Parathyroid adenoma (tissue), 2 donors: ENCODE measurements around the gene TOX3.

ENCODE experiments used
- H2AFZ ChIP-seq: fragments of 300-600 bp; sonication (generic); one replicate; pipeline ENCODE4 v1.7.0; 2017; ENCODE audit warnings: antibody characterized with exemption, mild to moderate bottlenecking
- H3K27ac ChIP-seq: fragments of 300-600 bp; sonication (generic); one replicate; pipeline ENCODE4 v1.7.0; 2017
- H3K27me3 ChIP-seq: fragments of 300-600 bp; sonication (generic); one replicate; pipeline ENCODE4 v1.7.0; 2017; ENCODE audit warnings: low read length; ENCODE audit not compliant: control insufficient read depth, insufficient read depth
- H3K36me3 ChIP-seq: fragments of 300-600 bp; sonication (generic); one replicate; pipeline ENCODE4 v1.7.0; 2017; ENCODE audit warnings: low read length; ENCODE audit not compliant: control insufficient read depth, insufficient read depth
- H3K4me1 ChIP-seq: fragments of 300-600 bp; sonication (generic); one replicate; pipeline ENCODE4 v1.7.0; 2017; ENCODE audit warnings: control low read depth
- H3K4me2 ChIP-seq: fragments of 300-600 bp; sonication (generic); one replicate; pipeline ENCODE4 v1.7.0; 2017; ENCODE audit warnings: low read length
- H3K4me3 ChIP-seq: fragments of 300-600 bp; sonication (generic); one replicate; pipeline ENCODE4 v1.7.0; 2017; ENCODE audit warnings: low read depth, low read length
- H3K79me2 ChIP-seq: fragments of 300-600 bp; sonication (generic); one replicate; pipeline ENCODE4 v1.7.0; 2017; ENCODE audit warnings: control low read depth
- H3K9ac ChIP-seq: fragments of 300-600 bp; sonication (generic); one replicate; pipeline ENCODE4 v1.7.0; 2017; ENCODE audit warnings: mild to moderate bottlenecking
- H3K9me3 ChIP-seq: fragments of 300-600 bp; sonication (generic); one replicate; pipeline ENCODE4 v1.7.0; 2017; ENCODE audit warnings: low read length; ENCODE audit not compliant: control insufficient read depth
- CTCF ChIP-seq: fragments of 300-600 bp; sonication (generic); IDR thresholded peaks from one replicate; pipeline ENCODE4 v1.7.0; 2017; ENCODE audit warnings: antibody characterized with exemption, mild to moderate bottlenecking
- donor health status: primary hyperparathyroidism.

Gene TOX3

GRCh38 chr16:52572656-52573055 lies 25.7 kb upstream of the TOX3 start:
- no peak overlapping the region for H2AFZ ChIP-seq
- no peak overlapping the region for H3K4me3 ChIP-seq
- H3K79me2 ChIP-seq: no peaks in the 10 kb centered on the region
- no peaks in the 10 kb centered on the region for H3K27me3 ChIP-seq
- no peaks in the 10 kb centered on the region for H3K9me3 ChIP-seq
- H3K4me1 ChIP-seq: no peaks in the 10 kb centered on the region
- H3K27ac ChIP-seq: no peak overlapping the region
- no peak for TF ChIP-seq CTCF
- no peaks in the 10 kb centered on the region for H3K36me3 ChIP-seq
- no peak overlapping the region for H3K4me2 ChIP-seq
- H3K9ac ChIP-seq: no peak overlapping the region

DNA sequence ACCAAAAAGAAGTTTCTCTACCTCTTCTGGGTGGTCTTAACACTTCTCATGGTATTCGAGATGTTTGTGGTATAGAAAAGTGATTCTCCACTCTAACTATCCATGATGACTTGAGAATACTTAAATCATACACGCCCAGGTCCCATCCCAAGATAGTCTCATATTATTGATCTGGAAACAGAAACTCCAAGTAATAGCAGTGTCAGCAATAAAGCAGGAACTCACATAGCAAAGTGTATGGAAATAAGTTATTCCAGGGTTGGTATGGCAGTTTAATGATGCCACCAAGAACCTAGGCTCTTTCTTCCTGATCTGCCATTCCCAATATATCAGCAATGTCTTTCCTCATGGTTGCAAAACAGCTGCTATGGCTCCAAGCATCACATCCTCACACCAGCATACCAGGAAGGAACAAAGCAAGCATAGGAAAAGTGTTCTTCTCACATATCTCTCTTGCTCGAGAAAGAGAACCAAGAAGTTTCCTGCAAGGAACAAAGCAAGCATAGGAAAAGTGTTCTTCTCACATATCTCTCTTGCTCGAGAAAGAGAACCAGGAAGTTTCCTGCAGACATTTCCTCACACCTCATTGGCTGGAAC lies 23.6 kb upstream of the TOX3 start:
- no peaks in the 10 kb centered on the region for H3K27me3 ChIP-seq
- peaks cover 2% of the 10 kb centered on the region for H3K36me3 ChIP-seq
- no peak overlapping the region for H3K9ac ChIP-seq
- no peak for TF ChIP-seq CTCF
- no peak overlapping the region for H2AFZ ChIP-seq
- no peak overlapping the region for H3K27ac ChIP-seq
- no peaks in the 10 kb centered on the region for H3K9me3 ChIP-seq
- no peaks in the 10 kb centered on the region for H3K79me2 ChIP-seq
- H3K4me1 ChIP-seq: no peaks in the 10 kb centered on the region
- H3K4me2 ChIP-seq: no peak overlapping the region
- H3K4me3 ChIP-seq: no peak overlapping the region

- Histone ChIP-seq H3K4me2 (no peak overlapping the region), H3K9ac (no peak overlapping the region)
Observed at GRCh38 chr16:52569701-52570100, 22.8 kb upstream of the TOX3 start.

GRCh38 chr16:52568983-52569690 lies 22.2 kb upstream of the TOX3 start:
- no peak overlapping the region for H2AFZ ChIP-seq
- no peaks in the 10 kb centered on the region for H3K9me3 ChIP-seq
- H3K27me3 ChIP-seq: no peaks in the 10 kb centered on the region
- no peak overlapping the region for H3K4me2 ChIP-seq
- H3K79me2 ChIP-seq: no peaks in the 10 kb centered on the region
- no peak overlapping the region for H3K9ac ChIP-seq
- no peak for TF ChIP-seq CTCF
- peaks cover 3% of the 10 kb centered on the region for H3K36me3 ChIP-seq
- H3K27ac ChIP-seq: no peak overlapping the region
- no peak overlapping the region for H3K4me3 ChIP-seq
- H3K4me1 ChIP-seq: no peaks in the 10 kb centered on the region

More at GRCh38 chr16:52569701-52570100, 22.8 kb upstream of the TOX3 start:
- H3K9me3 ChIP-seq: no peaks in the 10 kb centered on the region
- H3K4me3 ChIP-seq: no peak overlapping the region
- H2AFZ ChIP-seq: no peak overlapping the region
- no peaks in the 10 kb centered on the region for H3K27me3 ChIP-seq
- peaks cover 3% of the 10 kb centered on the region for H3K36me3 ChIP-seq
- H3K27ac ChIP-seq: no peak overlapping the region
- no peaks in the 10 kb centered on the region for H3K79me2 ChIP-seq
- H3K4me1 ChIP-seq: no peaks in the 10 kb centered on the region
- no peak for TF ChIP-seq CTCF

DNA sequence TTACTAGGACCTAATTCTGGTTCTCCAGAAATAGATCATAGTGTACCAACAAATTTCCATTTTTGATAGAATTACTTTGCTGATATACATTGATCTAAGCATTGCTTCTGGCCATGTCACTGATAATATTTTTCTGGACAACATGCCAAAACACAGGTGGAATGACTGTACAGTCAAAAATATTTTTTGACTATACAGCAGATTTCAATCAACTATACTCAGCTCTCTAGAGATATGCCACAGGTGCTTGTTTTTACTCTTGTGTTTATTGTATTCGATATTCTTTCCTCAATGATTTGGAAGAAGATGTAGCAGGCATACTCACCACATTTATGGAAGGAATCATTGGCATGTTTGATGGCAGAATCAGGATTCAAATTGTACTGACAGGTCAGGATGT lies 21.6 kb upstream of the TOX3 start:
- Histone ChIP-seq H3K36me3 (peaks cover 3% of the 10 kb centered on the region), H3K9me3 (no peaks in the 10 kb centered on the region), H3K79me2 (no peaks in the 10 kb centered on the region), H3K27me3 (no peaks in the 10 kb centered on the region), H3K27ac (no peak overlapping the region), H3K4me3 (no peak overlapping the region), H3K9ac (no peak overlapping the region), H2AFZ (no peak overlapping the region), H3K4me2 (no peak overlapping the region), H3K4me1 (no peaks in the 10 kb centered on the region)
- no peak for TF ChIP-seq CTCF
